Activated CD8-positive, alpha-beta memory T cell treated with anti-CD3 and anti-CD28 coated beads, Interleukin-2, amount 50 U/mL, for 48 hours (primary cell): ENCODE data around the gene DUSP16.
A peak's percentile ranks its signal among the peaks of the same experiment; 100 is the strongest.
"Not testable (repeated sequence)": the region's sequence is repeated elsewhere in the genome, so short reads cannot be mapped to it uniquely, and the experiment has no call there.

Experiments used
- DNase-seq: peaks from one replicate; pipeline ENCODE4 v3.0.0-alpha.2; 2020

DUSP16 gene

GRCh38 chr12:12582895-12583303 lies 20.2 kb upstream of the DUSP16 start:
- peak; percentile 58 for DNase-seq

- DNase-seq, result no peak
Measured at GRCh38 chr12:12582193-12582881, 19.7 kb upstream of the DUSP16 start.

GRCh38 chr12:12580716-12581115 lies 18.1 kb upstream of the DUSP16 start:
- not testable (repeated sequence) for DNase-seq

- DNase-seq, result no peak
Measured at GRCh38 chr12:12577786-12578185, 15.1 kb upstream of the DUSP16 start.

GRCh38 chr12:12572659-12573058 lies 10.0 kb upstream of the DUSP16 start:
- DNase-seq, result no peak

GRCh38 chr12:12565971-12566370 lies 3.3 kb upstream of the DUSP16 start:
- not testable (repeated sequence) for DNase-seq

GRCh38 chr12:12564911-12565310 lies 2.2 kb upstream of the DUSP16 start:
- DNase-seq, result no peak

GRCh38 chr12:12563290-12563928 lies 746 bp upstream of the DUSP16 start:
- DNase-seq, result no peak

GRCh38 chr12:12562016-12562483 lies 613 bp downstream of the DUSP16 start:
- peak; percentile 66 for DNase-seq

- DNase-seq, result peak; percentile 78
Measured at GRCh38 chr12:12561371-12562015, 1.2 kb downstream of the DUSP16 start.

GRCh38 chr12:12560587-12561370 lies 1.9 kb downstream of the DUSP16 start:
- DNase-seq, result no peak

- DNase-seq, result no peak
Measured at GRCh38 chr12:12559719-12560296, 2.9 kb downstream of the DUSP16 start.

GRCh38 chr12:12558291-12558690 lies 4.4 kb downstream of the DUSP16 start:
- DNase-seq, result no peak

GRCh38 chr12:12557733-12558132 lies 4.9 kb downstream of the DUSP16 start:
- DNase-seq, result no peak

- no peak for DNase-seq
Measured at GRCh38 chr12:12555656-12556055, 7.0 kb downstream of the DUSP16 start.

GRCh38 chr12:12553208-12553785 lies 9.4 kb downstream of the DUSP16 start:
- DNase-seq, result no peak

GRCh38 chr12:12551115-12551514 lies 11.5 kb downstream of the DUSP16 start:
- DNase-seq, result no peak

- DNase-seq, result no peak
Measured at GRCh38 chr12:12550277-12550676, 12.4 kb downstream of the DUSP16 start.

GRCh38 chr12:12549426-12549825 lies 13.2 kb downstream of the DUSP16 start:
- DNase-seq, result no peak

GRCh38 chr12:12548713-12549112 lies 13.9 kb downstream of the DUSP16 start:
- no peak for DNase-seq

- DNase-seq, result no peak
Measured at GRCh38 chr12:12546314-12546772, 16.3 kb downstream of the DUSP16 start.

GRCh38 chr12:12543959-12544358 lies 18.7 kb downstream of the DUSP16 start:
- DNase-seq, result no peak
